ENCODE measurements around the gene DDR1. TPM values are rescaled to one million over a fixed set of nuclear protein-coding genes. Genes with fewer than 3 reads are reported as not detected.

Gene DDR1
- 9.1 and 18.7 TPM in 2 replicates for total RNA-seq

DNA sequence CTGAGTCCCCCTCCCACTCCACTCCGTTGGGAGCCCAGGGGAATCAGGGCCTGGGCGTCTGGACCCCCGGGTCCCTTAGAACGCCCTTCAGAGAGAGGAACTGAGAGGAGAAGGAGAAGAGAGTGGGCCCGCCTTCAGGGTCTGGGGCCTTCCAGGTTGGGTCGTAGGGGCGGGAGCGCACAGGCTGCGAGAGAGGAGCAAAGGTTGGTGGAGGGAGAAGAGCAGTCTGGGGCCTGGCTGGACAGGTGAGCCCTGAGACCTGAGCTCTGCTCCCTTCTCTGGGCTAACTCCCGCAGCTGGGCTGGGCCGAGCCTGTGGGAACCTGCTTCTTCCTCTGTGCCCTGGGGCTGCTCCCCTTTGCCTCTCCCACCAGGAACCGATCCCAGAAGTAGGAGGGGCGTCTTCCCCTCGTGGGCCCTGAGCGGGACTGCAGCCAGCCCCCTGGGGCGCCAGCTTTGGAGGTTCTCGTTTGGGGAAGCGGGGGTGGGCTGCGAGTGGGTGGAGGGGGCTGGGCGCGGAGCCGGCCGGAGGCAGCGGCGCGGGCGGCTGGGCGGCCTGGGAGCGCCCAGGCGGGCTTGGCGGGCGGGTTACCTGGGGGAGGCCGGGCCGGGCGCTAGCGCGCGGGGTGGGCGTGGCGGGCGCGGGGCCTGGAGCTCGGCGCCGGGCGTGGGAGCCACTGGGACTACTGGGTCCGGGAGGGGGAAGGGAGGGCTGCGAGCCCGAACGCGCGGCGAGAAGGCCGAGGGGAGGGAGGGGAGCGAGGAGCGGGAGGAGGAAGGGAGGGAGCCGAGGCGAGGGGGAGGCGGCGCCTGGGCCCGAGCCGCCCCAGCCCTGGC, at the start of gene DDR1:
Gene DDR1 (plus strand): TSS at position 835 of the 836 bp plus-strand sequence. CDS start 4,211 bp downstream, outside the sequence.
- no peak for DNase-seq (ENCODE audit: extremely low read depth, low read depth, low spot score)

- no peak for DNase-seq (ENCODE audit: extremely low read depth, low read depth, low spot score)
These were observed 49.7 kb upstream of the DDR1 start for GRCh38 chr6:30834646-30835045.

GRCh38 chr6:30835576-30835975, 48.7 kb upstream of the DDR1 start:
- no peak for DNase-seq (ENCODE audit: extremely low read depth, low read depth, low spot score)

DNA sequence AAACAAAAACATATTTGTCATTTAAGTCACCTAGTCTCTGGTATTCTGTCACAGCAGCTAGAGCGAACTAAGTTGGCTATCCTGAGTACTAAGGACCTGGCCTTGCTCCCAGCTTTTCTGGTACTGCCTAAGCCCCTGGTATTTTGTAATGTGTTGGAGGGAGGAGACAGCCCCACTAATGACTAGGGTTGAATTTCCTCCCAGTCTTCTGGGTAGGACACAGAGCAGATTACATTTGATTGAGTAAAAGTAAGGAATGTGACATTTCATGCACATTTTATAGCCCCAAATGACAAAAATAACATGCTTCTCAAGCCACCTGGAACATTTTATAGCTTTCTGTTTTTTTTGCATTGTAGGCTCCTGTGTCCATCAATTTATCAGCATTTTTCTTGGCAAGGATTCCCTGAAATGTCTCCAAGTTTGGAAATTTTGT, 47.9 kb upstream of the DDR1 start:
- no peak for DNase-seq (ENCODE audit: extremely low read depth, low read depth, low spot score)

DNA sequence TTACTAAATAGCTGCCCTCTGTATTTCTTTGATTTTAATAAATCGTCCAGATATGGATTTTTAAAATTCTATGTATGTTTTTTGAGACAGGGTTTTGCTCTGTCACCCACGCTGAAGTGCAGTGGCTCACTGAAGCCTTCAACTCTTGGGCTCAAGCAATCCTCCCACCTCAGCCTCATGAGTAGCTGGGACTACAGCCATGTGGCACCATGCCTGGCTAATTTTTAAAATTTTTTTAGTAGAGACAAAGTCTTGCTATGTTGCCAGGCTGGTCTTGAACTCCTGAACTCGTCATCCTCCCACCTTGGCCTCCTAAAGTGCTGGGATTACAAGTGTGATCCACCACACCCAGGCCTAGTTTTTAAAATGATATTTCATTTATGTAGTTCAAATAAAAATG, 47.4 kb upstream of the DDR1 start:
- no peak for DNase-seq (ENCODE audit: extremely low read depth, low read depth, low spot score)

- DNase-seq (ENCODE audit: extremely low read depth, low read depth, low spot score), result no peak
These were observed 46.9 kb upstream of the DDR1 start for GRCh38 chr6:30837432-30837831.

- no peak for DNase-seq (ENCODE audit: extremely low read depth, low read depth, low spot score)
These were observed 46.4 kb upstream of the DDR1 start for GRCh38 chr6:30837870-30838269.

GRCh38 chr6:30839671-30840070, 44.6 kb upstream of the DDR1 start:
- no peak for DNase-seq (ENCODE audit: extremely low read depth, low read depth, low spot score)

GRCh38 chr6:30840084-30840934, 44.0 kb upstream of the DDR1 start:
- no peak for DNase-seq (ENCODE audit: extremely low read depth, low read depth, low spot score)

GRCh38 chr6:30840935-30841643, 43.2 kb upstream of the DDR1 start:
- DNase-seq (ENCODE audit: extremely low read depth, low read depth, low spot score), result no peak

GRCh38 chr6:30841644-30842504, 42.4 kb upstream of the DDR1 start:
- DNase-seq (ENCODE audit: extremely low read depth, low read depth, low spot score), result no peak

GRCh38 chr6:30842754-30843610, 41.3 kb upstream of the DDR1 start:
- DNase-seq (ENCODE audit: extremely low read depth, low read depth, low spot score), result no peak

DNA sequence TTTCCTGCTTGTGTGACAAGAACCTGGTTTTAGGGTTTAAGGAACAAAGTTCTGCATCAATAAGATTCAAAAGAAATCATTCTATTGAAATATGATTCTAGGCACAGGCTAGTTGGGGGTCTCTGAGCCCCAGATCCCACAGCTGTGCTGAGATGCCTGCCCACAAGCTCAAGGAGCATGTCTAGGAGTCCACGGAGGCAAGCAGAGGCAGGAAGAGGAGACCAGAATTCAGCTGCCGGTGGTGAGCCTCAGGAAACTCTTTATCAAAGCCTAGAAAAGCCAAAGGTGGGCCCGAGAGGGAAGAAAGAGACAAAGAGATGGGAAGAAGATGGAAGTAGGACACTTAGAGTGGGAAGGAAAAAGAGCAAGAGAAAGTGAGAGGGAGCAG, 40.7 kb upstream of the DDR1 start:
- no peak for DNase-seq (ENCODE audit: extremely low read depth, low read depth, low spot score)

DNA sequence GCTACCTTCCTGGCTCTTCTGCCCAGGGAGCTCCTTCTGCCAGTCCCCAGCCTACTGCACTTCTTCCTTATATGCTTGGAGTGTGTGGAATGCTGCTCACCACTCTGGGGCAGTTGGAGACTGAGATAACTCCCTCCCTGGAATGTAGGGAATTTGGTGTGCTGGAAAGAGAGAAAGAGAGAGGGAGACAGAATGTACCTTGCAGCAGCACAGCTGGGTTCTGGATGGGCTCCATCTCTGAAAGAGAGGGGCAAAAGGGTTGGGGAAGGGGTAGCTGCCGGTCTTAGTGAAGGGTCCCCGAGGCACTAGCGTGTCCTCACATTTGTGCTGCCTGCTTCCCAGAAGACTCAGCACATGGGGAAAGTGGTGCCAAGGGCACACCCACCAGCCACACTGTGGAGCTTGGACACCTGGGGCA, 40.2 kb upstream of the DDR1 start:
- DNase-seq (ENCODE audit: extremely low read depth, low read depth, low spot score), result no peak

- no peak for DNase-seq (ENCODE audit: extremely low read depth, low read depth, low spot score)
These were observed 39.1 kb upstream of the DDR1 start for GRCh38 chr6:30845183-30845582.

GRCh38 chr6:30847421-30847970, 36.8 kb upstream of the DDR1 start:
- DNase-seq (ENCODE audit: extremely low read depth, low read depth, low spot score), result no peak

DNA sequence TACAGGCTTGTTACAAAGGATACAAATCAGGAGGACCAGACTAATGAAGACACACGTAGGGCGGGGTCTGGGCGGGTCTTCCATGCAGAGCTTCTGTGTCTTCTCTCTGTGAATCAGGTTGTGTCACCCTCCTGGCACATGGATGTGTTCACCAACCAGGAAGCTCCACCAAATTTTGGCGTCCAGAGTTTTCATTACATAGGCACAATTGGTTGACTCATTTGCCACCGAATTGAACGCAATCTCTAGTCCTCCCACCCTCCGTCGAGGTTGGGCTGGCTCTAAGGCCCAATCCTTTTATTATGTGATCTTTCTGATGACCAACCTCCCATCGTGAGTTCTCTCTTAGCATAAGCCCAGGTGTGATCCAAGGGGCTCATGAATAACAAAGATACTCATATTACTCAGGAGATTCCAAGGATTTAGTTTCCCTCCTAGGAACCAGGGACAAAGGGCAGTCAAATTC, 36.3 kb upstream of the DDR1 start:
- DNase-seq (ENCODE audit: extremely low read depth, low read depth, low spot score), result no peak

GRCh38 chr6:30849903-30850651, 34.2 kb upstream of the DDR1 start:
- no peak for DNase-seq (ENCODE audit: extremely low read depth, low read depth, low spot score)
